Heart left ventricle (tissue), 16 donors: ENCODE results near the gene ARAP1. TPM values are rescaled to one million over a fixed set of nuclear protein-coding genes. Genes with fewer than 3 reads are reported as not detected.

Experiments
- ATAC-seq, 4 donors: fragments of 200-7000 bp; cut with Tn5 transposase; one replicate each; pipeline ENCODE4 v1.9.1; 2020 to 2022; ENCODE audit warnings: moderate library complexity in 4 of 4, mild to moderate bottlenecking in 3 of 4, moderate number of reproducible peaks in 1 of 4
- DNase-seq, 5 donors: peaks; one replicate each; pipeline ENCODE4 v3.0.0-alpha.2; 2020
- H3K27ac ChIP-seq, 12 donors: fragments of 200-600 bp; sonication (generic) in 4 of 12; one replicate each; pipeline versions ENCODE4 v1.5.0 to v1.8.0; 2016 to 2022; ENCODE audit warnings: mild to moderate bottlenecking in 2 of 12
- H3K27me3 ChIP-seq, 9 donors: fragments of 200-600 bp; sonication (generic) in 2 of 9; one replicate each; pipeline versions ENCODE4 v1.5.1 to v1.8.0; 2016 to 2022; ENCODE audit warnings: mild to moderate bottlenecking in 3 of 9
- H3K36me3 ChIP-seq, 9 donors: fragments of 200-600 bp; sonication (generic) in 2 of 9; one replicate each; pipeline versions ENCODE4 v1.5.0 to v1.8.0; 2018 to 2022; ENCODE audit warnings: mild to moderate bottlenecking in 2 of 9
- H3K4me1 ChIP-seq, 12 donors: fragments of 200-600 bp; sonication (generic) in 4 of 12; one replicate each; pipeline versions ENCODE4 v1.5.0 to v1.8.0; 2016 to 2022; ENCODE audit warnings: mild to moderate bottlenecking in 3 of 12
- H3K4me3 ChIP-seq, 12 donors: fragments of 200-600 bp; sonication (generic) in 4 of 12; one replicate each; pipeline versions ENCODE4 v1.5.0 to v1.8.0; 2017 to 2022; ENCODE audit warnings: mild to moderate bottlenecking in 9 of 12, moderate library complexity in 4 of 12
- H3K9me3 ChIP-seq, 12 donors: fragments of 200-600 bp; sonication (generic) in 4 of 12; one replicate each; pipeline versions ENCODE4 v1.5.0 to v1.8.0; 2016 to 2022; ENCODE audit warnings: mild to moderate bottlenecking in 1 of 12
- CTCF ChIP-seq, 12 donors: fragments of 200-600 bp; sonication (generic) in 4 of 12; IDR thresholded peaks; one replicate each; pipeline versions ENCODE4 v1.5.0 to v1.8.0; 2018 to 2022; ENCODE audit warnings: antibody characterized with exemption in 12 of 12, mild to moderate bottlenecking in 5 of 12
- POLR2A ChIP-seq, 2 donors: fragments of 450-650 bp; IDR thresholded peaks; one replicate each; pipeline ENCODE4 v1.6.1; 2017; ENCODE audit warnings: antibody characterized with exemption in 2 of 2, mild to moderate bottlenecking in 2 of 2, moderate library complexity in 2 of 2
- WGBS, 4 donors: extraction: QIAGEN DNeasy Blood & Tissue Kit in 2 of 4; methylation state at CpG; one replicate each; pipeline versions ENCODE4 v1.1.5 to v1.1.7; 2013 to 2018; 5-methylcytosine and 5-hydroxymethylcytosine counted together
- intact Hi-C, 10 donors: fragments of 100-400 bp; cut with DNase I; formaldehyde crosslinking; loops; one replicate each; pipeline versions ENCODE4 v1.11.1 to v1.14.2; 2022
- polyA plus RNA-seq, 2 donors: library from polyadenylated mRNA; stranded (reverse); fragments of 200-250 nt; gene quantifications; one replicate each; pipeline ENCODE4 v1.2.3, GENCODE V29; 2013
- total RNA-seq, 9 donors: library from RNA; depleted of rRNA in 2 of 9; stranded (reverse); fragments of >200 nt in 2 of 9; fragmentation: NEBNext Ultra II Directional in 3 of 9; extraction: Animal tissue kit (Norgen Biotek cat#: 25700) in 3 of 9; gene quantifications; one replicate each; pipeline versions ENCODE4 v1.1.0 to v1.2.4, GENCODE V29; 2016 to 2023
- donor health status: ischemic (EF 13 %, LVEDD 7.1; RV severe dilation, severe dysfunction).
- donor health status: healthy with polysubstance abuse.
- donor health status: DM: no; HTN: yes; CAD: no.
- donor health status: DM: no; HTN: no; CAD: no.
- donor health status: ischemic (EF 25% LVEDD 6.9; RV normal size, moderate dysfunction).
- donor health status: ischemic (EF 25% LVEDD 5.7; RV mildly dilated, moderate dysfunction).
- donor health status: healthy.
- donor health status: DM: yes; HTN: yes; CAD: no.
- donor health status: ischemic (EF 35%, LVEDD 5.7; RV mildly dilated, moderate dysfunction).
- donor health status: nonischemic (EF 11% LVEDD 7.7; RV severe dilation, severe dysfunction).
- donor health status: DM: yes; HTN: yes; CAD: no.
- donor health status: PGD.
- donor health status: ischemic (EF 29% LVEDD 5.4; RV normal size, mild dysfunction).
- donor health status: nonischemic (EF 23%, LVEDD 6.1; RV moderate dilation, normal function).

Gene ARAP1
- total and polyA plus RNA-seq, 11 donors, result 35.4 to 116 (median 43.6) TPM

DNA sequence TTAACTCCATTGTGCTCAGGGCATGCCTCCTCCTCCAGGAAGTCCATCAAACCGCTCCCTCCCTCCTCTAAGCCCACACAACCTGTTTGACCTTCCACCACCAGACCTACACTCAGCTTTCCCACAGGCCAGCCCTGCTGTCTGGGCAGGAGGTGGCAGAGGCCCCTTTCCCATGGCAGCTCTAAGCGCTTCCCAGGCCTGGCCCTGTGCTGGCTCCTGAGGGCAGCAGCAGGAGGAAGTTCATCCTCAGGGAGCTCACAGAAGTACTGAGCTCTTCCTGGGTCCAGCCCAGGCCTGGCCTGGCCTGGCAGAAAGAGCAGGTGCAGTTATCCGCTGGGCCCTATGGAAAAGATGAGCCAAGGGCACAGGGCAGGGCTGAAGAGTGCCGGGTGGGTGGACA, 31.4 kb downstream of the ARAP1 start:
- ATAC-seq (peak in 3 of 4 donors; percentile 0 to 2 (median 1)), DNase-seq (peak in 1 of 5 donors; percentile 40)
- no peaks in the 10 kb centered on the region for H3K9me3 ChIP-seq
- intact Hi-C loops, result loop anchor here in 6 of 10 donors (5.0 to 10.0 kb wide), 7 partner anchors 92 to 564 kb away; partner anchors contain the start of genes ATG16L2 (in 1 of the 6), FCHSD2 (in 1 of the 6) and P2RY6 (in 1 of the 6)
- TF ChIP-seq POLR2A (IDR thresholded peaks at IDR 0.05) (no peak), CTCF (IDR thresholded peaks at IDR 0.05) (no peak)
- peak overlapping the region; percentile 82 to 98 (median 92) for H3K27ac ChIP-seq
- peak overlapping the region; percentile 25 to 86 (median 71) for H3K4me3 ChIP-seq
- H3K36me3 ChIP-seq, result peaks cover 0 to 41% (median 6%) of the 10 kb centered on the region in 9 donors
- no peaks in the 10 kb centered on the region for H3K27me3 ChIP-seq
- WGBS, 4 donors, result 44 to 76% (median 59%) methylated on average over 4 of the region's 4 CpGs
- H3K4me1 ChIP-seq, result peaks cover 3 to 96% (median 56%) of the 10 kb centered on the region in 12 donors

DNA sequence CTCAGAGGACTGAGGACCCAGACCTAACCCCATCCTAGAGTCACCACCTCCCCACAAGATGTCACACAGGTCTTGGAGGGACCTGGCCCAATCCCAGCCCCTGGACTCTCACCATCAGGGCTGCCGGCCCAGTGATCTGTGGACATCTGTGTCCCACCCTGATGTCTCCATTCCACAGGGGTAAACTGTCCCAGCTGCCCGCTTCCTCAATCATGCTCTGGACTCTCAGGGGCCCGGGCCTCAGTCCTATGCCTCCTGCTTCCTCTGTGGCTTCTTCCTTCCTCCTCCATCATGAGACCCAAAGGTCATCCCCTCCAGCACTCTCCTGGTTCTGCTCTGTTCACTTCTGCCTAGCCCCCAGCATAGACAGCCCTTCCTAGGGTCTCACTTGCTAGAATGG, 32.2 kb downstream of the ARAP1 start:
- Histone ChIP-seq H3K27ac (peak overlapping the region; percentile 82 to 98 (median 92)), H3K9me3 (no peaks in the 10 kb centered on the region), H3K36me3 (peaks cover 0 to 49% (median 6%) of the 10 kb centered on the region in 9 donors), H3K4me1 (peaks cover 3 to 96% (median 62%) of the 10 kb centered on the region in 12 donors), H3K27me3 (no peaks in the 10 kb centered on the region), H3K4me3 (peak overlapping the region in 11 of 12 donors; percentile 39 to 86 (median 71))
- ATAC-seq, result no peak
- TF ChIP-seq POLR2A (IDR thresholded peaks at IDR 0.05), result no peak
- no peak for TF ChIP-seq CTCF (IDR thresholded peaks at IDR 0.05)
- DNase-seq, result peak in 1 of 5 donors; percentile 62
- intact Hi-C loops, result loop anchor here in 6 of 10 donors (5.0 to 10.0 kb wide), 7 partner anchors 92 to 565 kb away; partner anchors contain the start of genes ATG16L2 (in 1 of the 6), FCHSD2 (in 1 of the 6) and P2RY6 (in 1 of the 6)
- 40 to 52% (median 47%) methylated on average over 3 of the region's 3 CpGs for WGBS, 4 donors

DNA sequence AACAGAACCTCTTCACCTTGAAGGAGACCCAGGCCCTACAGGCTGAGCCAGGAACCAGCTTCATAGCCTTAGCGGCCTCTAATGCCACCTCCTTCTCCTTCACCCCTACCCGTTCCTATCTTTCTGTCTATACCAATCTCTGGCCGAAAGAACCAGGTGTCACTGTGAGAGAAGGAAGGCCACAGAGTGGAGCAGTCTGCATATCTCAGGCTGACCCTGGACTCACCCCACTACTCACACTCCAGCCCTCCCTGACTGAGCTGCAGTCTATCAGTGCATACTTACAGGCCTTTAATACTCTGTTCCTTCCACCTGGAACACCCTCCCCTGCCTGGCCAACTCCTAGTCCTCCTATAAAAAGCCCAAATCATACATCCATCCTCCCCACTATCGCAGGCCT, 32.7 kb downstream of the ARAP1 start:
- WGBS, 4 donors, result 45 to 70% (median 47%) methylated on average over 4 of the region's 4 CpGs
- DNase-seq (peak in 1 of 5 donors; percentile 25), ATAC-seq (peak in 1 of 4 donors; percentile 6)
- Histone ChIP-seq H3K27ac (peak overlapping the region; percentile 35 to 98 (median 92)), H3K9me3 (no peaks in the 10 kb centered on the region), H3K4me3 (peak overlapping the region in 9 of 12 donors; percentile 68 to 86 (median 72)), H3K27me3 (no peaks in the 10 kb centered on the region), H3K4me1 (peaks cover 3 to 96% (median 65%) of the 10 kb centered on the region in 12 donors), H3K36me3 (peaks cover 0 to 49% (median 6%) of the 10 kb centered on the region in 9 donors)
- TF ChIP-seq CTCF (IDR thresholded peaks at IDR 0.05) (no peak), POLR2A (IDR thresholded peaks at IDR 0.05) (no peak)
- intact Hi-C loops, result no loop called here

- Histone ChIP-seq H3K36me3 (peaks cover 0 to 45% (median 6%) of the 10 kb centered on the region in 9 donors), H3K4me1 (peaks cover 3 to 96% (median 65%) of the 10 kb centered on the region in 12 donors), H3K4me3 (peak overlapping the region in 6 of 12 donors; percentile 70 to 86 (median 78)), H3K9me3 (no peaks in the 10 kb centered on the region), H3K27ac (peak overlapping the region; percentile 35 to 98 (median 92)), H3K27me3 (no peaks in the 10 kb centered on the region)
- DNase-seq, result peak in 3 of 5 donors; percentile 70 to 83 (median 83)
- TF ChIP-seq CTCF (IDR thresholded peaks at IDR 0.05) (no peak), POLR2A (IDR thresholded peaks at IDR 0.05) (no peak)
- ATAC-seq, result peak; percentile 32 to 59 (median 54)
- intact Hi-C loops, result no loop called here
- 5 to 13% (median 8%) methylated on average over 2 of the region's 2 CpGs for WGBS, 4 donors
Observed at GRCh38 chr11:72719144-72719543, 33.1 kb downstream of the ARAP1 start.
